NCI-H187 (cell line): ENCODE measurements around the gene SLC22A24.
"Not testable (repeated sequence)": the region's sequence is repeated elsewhere in the genome, so short reads cannot be mapped to it uniquely, and the experiment has no call there.

ENCODE experiments used
- DNase-seq, 2 experiments: peaks; one replicate each; lab custom pipeline; 2025; lab: John Stamatoyannopoulos, UW

Gene SLC22A24, protein sequence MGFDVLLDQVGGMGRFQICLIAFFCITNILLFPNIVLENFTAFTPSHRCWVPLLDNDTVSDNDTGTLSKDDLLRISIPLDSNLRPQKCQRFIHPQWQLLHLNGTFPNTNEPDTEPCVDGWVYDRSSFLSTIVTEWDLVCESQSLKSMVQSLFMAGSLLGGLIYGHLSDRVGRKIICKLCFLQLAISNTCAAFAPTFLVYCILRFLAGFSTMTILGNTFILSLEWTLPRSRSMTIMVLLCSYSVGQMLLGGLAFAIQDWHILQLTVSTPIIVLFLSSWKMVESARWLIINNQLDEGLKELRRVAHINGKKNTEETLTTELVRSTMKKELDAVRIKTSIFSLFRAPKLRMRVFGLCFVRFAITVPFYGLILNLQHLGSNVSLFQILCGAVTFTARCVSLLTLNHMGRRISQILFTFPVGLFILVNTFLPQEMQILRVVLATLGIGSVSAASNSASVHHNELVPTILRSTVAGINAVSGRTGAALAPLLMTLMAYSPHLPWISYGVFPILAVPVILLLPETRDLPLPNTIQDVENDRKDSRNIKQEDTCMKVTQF

DNA sequence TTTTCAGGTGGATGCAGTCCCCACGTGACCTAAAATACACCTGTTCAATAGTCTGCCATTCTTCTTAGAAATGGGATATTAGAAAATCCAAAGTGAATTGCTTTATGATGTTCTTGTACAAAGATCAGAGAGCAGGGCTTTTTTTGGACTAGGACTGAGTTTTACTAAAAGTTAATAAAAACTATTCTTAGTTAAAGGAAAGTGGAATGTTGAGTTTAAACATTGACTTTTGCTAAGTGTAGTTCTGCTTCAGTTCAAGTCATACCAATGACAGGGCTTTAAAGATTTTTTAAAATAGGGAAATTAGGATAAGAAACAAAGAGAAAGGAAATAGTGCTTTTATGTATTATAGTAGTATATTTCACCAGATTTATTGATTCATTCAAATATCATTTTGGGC, at the start of gene SLC22A24:
Gene SLC22A24 (minus strand): TSS at position 101 of the 400 bp plus-strand sequence. CDS start 442 bp downstream, outside the sequence.
- no peak for DNase-seq

DNA sequence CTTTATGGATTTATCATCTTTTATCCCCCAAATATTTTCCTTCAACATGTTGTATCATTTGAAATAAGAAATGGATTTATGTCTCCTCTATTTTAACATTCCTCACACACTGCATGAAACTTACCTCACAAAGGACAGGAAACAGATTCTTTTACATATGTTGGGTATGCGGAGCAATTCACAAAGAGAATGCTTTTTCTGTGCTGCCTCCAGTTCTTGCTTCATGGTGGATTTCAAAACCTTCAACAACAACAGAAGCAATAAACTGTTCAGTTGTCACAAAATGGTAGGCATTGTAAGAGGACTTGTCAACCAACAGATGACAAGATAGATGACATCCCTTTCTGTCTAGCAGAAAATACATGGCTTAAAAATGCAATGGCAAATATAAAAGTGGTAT, 36.5 kb upstream of the SLC22A24 start:
- DNase-seq = no peak

DNA sequence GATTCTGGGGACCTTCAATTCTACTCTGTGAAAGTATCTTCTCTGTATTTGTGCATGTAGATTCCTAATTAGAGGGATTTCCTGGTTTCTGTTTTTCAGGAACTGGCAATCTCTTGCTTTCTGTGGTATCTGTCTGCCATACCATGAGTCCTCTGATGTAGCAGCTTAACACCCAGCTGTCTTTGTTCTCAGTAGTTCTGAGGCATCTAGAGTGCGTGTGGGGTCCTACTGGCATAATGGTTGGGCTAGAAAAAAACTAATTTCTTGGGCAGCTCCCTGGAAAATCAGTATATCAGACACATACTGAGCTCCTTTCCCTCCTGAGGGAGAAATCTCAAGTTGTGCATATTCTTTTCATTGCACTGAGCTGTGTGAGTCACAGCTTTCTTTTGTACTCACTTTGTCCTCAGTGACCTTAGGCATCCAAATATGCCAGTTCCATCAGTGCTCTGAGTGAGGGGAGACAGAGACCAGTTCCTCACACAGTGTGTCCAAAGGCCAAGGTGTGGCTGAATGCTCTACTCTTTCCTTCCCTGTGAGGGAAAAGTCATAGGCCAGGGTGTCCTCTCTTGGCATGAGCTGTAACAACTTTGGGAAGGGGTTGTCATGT, 35.5 kb upstream of the SLC22A24 start:
- DNase-seq = no peak

DNA sequence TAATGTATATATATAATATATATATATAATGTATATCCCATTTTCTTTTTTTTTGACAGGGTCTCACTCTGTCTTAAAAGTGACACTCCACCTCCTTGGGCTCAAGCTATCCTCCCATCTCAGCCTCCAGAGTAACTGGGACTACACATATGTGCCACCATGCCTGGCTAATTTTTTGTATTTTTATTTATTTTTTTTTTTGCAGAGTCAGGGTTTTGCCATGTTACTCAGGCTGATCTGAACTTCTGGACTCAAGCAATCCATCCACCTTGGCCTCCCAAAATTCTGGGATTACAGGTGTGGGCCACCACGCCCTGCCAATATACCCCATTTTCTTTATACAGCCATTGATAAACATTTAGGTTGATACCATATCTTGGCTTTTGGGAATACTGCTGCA, 33.9 kb upstream of the SLC22A24 start:
- DNase-seq = no peak

DNA sequence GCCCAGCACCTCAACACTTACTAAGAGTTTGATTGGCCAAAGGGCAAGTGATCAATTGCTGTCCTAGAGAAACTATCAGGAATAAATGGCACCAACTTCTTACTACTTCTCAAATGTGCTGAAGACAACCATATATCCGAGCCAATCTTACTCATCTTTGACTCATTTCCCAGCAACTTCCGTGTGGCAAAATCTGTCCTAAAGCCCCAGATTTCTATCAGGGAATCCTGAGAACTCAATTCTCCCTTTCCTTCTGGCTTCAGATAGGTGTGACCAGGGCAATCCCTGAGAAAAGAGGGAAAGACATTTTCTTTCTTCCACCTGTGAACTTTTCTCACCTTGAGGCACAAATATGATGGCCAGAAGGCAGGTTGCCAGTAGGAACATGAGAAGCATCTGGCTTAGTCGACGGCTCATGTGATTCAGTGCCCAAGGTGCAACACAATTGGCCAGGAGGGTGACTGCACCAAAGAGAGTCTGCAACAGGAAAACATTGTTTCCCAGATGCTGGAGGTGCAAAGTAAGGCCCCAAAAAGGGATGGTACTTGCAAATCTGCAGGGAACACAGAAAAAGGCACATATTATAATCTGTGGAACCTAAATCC, 21.8 kb upstream of the SLC22A24 start:
- no peak for DNase-seq

DNA sequence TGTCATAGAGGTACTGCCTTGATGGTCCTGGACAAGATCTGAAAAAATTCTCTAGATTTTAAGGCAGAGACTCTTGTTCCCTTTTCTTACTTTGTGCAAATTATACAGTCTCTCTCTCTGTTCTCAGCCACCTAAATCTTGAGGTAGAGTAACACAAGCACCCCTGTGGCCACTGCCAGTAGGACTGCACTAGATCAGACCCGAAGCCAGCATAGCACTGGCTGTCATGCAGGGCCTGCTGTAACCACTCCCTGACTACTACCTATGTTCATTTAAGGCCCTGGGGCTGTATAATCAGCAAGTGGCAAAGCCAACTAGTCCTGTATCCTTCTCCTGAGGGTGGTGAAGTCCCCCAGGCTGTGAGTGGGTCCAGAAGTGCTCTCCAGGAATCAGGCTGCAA, 11.8 kb upstream of the SLC22A24 start:
- DNase-seq = no peak

DNA sequence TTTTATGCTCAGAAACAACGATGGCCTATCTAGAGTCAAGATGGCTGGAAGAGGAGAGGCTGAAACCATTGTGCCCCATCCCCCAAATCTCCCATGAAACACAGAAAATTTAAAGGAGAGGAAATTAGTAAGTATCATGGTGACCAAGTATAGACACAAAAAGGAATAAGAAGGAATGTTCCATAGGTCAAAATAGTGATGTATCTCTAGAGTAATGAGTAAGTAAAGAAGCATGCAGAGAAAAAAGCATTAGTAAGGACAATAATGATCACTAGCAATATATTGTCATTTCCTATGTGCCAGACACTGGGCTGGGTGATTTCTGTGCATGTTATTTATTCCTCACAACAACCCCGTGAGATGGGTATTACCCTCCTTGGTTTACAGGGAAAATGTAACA, 2.6 kb upstream of the SLC22A24 start:
- no peak for DNase-seq

DNA sequence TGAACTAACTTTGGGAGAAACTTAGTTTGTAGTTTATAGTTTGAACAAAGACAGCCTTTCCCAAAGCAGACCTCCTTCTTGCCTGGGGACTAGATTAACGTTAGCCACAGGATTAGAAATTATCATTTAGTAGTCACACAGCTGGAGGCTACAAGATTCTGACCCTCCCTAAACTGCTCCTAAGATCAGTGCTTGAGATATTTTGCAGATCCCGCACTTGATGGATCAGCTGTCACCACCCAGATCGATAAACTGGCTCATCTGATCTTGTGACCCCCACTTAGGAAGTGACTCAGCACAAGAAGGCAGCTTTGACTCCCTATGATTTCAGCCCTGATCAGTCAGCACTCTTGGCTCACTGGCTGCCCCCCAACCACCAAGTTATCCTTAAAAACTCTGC, 1.6 kb downstream of the SLC22A24 start:
- no peak for DNase-seq

DNA sequence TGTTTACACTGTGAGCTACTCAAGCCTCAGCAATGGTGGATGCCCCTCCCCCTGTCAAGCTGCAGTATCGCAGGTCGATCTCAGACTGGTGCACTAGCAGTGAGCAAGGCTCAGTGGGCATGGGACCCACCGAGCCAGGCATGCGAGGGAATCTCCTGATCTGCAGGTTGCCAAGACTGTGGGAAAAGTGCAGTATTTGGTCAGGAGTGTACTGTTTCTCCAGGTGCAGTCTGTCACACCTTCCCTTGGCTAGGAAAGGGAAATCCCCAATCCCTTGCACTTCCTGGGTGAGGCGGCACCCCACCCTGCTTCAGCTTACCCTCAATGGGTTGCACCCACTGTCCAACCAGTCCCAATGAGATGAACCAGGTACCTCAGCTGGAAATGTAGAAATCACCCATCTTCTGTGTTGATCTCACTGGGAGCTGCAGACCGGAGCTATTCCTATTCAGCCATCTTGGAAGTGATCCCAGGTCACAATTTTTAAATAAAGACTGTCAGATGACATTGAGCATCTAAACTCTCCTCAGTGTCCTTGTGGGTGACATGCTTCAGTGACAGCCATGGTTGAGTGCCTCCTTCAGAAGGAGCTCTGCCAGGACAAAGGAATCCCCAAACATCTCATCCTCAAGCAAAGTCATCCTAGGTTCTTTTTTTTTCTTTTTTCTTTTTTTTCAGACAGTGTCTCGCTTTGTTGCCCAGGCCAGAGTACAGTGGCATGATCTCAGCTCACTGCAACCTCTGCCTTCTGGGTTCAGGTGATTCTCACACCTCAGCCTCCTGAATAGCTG, 10.8 kb downstream of the SLC22A24 start:
- no peak for DNase-seq

DNA sequence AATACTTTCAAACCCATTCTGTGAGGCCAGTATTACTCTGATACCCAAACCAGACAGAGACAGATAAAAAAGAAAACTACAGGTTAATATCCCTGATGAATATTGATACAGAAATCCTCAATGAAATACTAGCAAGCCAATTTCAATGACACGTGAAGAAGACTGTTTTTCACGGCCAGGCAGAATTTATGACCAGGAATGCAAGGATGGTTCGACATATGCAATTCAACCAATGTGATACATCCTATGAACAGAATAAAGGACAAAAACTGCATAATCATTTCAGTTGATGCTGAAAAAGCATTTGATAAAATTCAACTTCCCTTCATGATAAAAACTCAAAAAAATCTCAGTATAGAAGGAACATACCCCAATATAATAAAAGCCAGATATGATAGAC, 44.5 kb downstream of the SLC22A24 start:
- DNase-seq = no peak

DNA sequence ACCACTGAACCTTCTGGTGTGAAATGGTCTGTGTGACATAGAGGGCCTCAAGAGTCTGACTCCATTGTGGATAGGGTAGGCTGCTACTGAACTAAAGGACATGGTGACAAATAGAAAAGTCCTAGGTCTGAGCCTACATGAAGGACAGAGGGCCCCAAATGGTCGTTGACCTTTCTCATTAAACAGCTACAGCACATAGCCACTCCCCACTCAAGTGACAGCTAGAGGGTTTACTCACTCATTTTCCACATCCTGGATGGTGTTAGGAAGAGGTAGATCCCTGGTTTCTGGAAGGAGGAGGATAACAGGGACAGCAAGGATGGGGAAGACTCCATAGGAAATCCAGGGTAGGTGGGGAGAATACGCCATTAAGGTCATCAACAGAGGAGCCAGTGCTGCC, 63.3 kb downstream of the SLC22A24 start:
- no peak for DNase-seq

DNA sequence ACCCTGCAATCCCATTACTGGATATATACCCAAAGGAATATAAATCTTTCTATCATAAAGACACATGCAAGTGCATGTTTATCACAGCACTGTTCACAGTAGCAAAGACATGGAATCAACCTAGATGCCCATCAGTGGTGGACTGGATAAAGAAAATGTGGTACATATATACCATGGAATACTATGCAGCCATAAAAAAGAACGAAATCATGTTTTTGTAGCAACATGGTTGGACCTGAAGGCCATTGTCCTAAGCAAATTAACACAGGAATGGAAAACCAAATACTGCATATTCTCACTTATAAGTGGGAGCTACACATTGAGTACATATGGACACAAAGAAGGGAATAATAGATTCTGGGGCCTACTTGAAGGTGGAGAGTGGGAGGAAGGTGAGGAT, 97.8 kb downstream of the SLC22A24 start:
- DNase-seq = not testable (repeated sequence)

DNA sequence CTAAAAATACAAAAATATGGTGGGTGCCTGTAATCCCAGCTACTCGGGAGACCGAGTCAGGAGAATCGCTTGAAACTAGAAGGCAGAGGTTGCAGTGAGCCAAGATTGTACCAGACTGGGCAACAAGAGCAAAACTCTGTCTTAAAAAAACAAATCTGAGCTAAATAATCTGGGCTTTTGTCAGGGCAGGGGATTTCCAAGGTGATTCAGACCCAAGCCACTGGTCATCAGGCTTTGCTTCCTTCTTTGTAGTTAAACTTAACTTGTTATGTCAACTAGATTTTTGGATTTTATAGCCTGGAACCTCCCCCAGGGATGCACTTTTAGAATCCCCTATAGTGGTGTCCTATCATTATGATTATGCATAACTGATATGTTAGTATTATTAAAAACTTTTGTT, 101.4 kb downstream of the SLC22A24 start:
- DNase-seq = no peak

DNA sequence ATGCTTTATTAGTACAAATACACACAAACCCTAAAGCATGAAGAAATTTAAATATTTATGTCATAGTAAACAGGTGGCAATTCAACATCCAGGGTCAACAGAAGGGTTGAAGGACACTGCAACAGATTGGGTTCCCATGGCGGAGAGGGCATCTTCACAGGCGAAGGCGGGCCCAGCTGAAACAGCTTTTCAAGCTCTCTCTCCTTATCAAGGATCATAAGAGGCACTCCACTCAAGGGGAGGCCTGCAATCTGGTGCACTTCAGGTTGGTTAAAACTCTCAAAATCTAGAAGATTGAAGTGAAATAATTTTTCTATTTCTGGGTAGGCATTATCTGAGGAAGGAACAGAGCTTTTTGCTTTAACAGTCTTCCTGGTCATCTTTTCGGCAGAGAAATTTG, 111.6 kb downstream of the SLC22A24 start:
- no peak for DNase-seq
